Panc1 (cell line): ENCODE measurements around the gene ATP2A3. TPM values are rescaled to one million over a fixed set of nuclear protein-coding genes. Genes with fewer than 3 reads are reported as not detected.
A peak's percentile ranks its signal among the peaks of the same experiment; 100 is the strongest.

Source experiments
- ATAC-seq: fragments of 200-7000 bp; cut with Tn5 transposase; 2 replicates; pipeline ENCODE4 v1.9.1; 2020; ENCODE audit warnings: mild to moderate bottlenecking, moderate library complexity
- BruUV-seq: library from RNA; stranded (reverse); fragments of 400-500 nt; replicated peaks from 2 replicates; lab custom pipeline; 2021; lab: Mats Ljungman, UMichigan
- CTCF ChIA-PET: fragments of 300-600 bp; sonication (Branson Sonifier 250); formaldehyde crosslinking; loops from one replicate; lab custom pipeline; 2022; ENCODE audit warnings: antibody characterized with exemption; lab: Charles Lee
- POLR2A ChIA-PET: fragments of 300-600 bp; sonication (Branson Sonifier 250); formaldehyde crosslinking; loops from one replicate; lab custom pipeline; 2022; ENCODE audit warnings: antibody characterized with exemption; lab: Charles Lee
- DNase-seq: peaks from one replicate; pipeline ENCODE4 v3.0.0-alpha.2; 2010; ENCODE audit warnings: low read depth, low spot score
- H3K27ac ChIP-seq: 2 replicates; pipeline ENCODE4 v1.5.1; 2011; ENCODE audit warnings: mild to moderate bottlenecking, low read length, inconsistent platforms
- H3K27me3 ChIP-seq: fragments of 200-500 bp; sonication (Bioruptor generic); 2 replicates; pipeline ENCODE4 v1.6.0; 2014; ENCODE audit warnings: low read length, inconsistent platforms; ENCODE audit not compliant: control insufficient read depth, insufficient read depth
- H3K36me3 ChIP-seq: fragments of 200-500 bp; sonication (Bioruptor generic); 2 replicates; pipeline ENCODE4 v1.5.1; 2014; ENCODE audit warnings: inconsistent platforms, mild to moderate bottlenecking, low read length, moderate library complexity; ENCODE audit not compliant: control insufficient read depth, insufficient read depth
- H3K4me1 ChIP-seq: 2 replicates; pipeline ENCODE4 v1.5.1; 2011; ENCODE audit warnings: inconsistent platforms, mild to moderate bottlenecking, low read length, moderate library complexity; ENCODE audit not compliant: control insufficient read depth, insufficient read depth
- H3K4me3 ChIP-seq, 2 experiments: 2 replicates each; pipeline ENCODE4 v1.5.1; 2011 to 2012; ENCODE audit warnings: low read depth in 2 of 2, low read length in 2 of 2, mild to moderate bottlenecking in 2 of 2, inconsistent platforms in 1 of 2, moderate library complexity in 1 of 2
- H3K9me3 ChIP-seq: fragments of 200-500 bp; sonication (Bioruptor generic); 2 replicates; pipeline ENCODE4 v1.5.1; 2014; ENCODE audit warnings: low read depth, mild to moderate bottlenecking, inconsistent platforms, low read length, moderate library complexity; ENCODE audit not compliant: control insufficient read depth, insufficient read depth
- POLR2AphosphoS5 ChIP-seq: IDR thresholded peaks from 2 replicates; pipeline ENCODE4 v1.6.1; 2012; ENCODE audit warnings: mild to moderate bottlenecking, low read depth, low read length, moderate library complexity
- SIN3A ChIP-seq: IDR thresholded peaks from 2 replicates; pipeline ENCODE4 v1.6.1; 2012; ENCODE audit warnings: low read depth, mild to moderate bottlenecking, low read length, moderate library complexity, borderline replicate concordance; ENCODE audit not compliant: insufficient read depth
- TCF7L2 ChIP-seq: IDR thresholded peaks from 2 replicates; pipeline ENCODE4 v1.6.1; 2011; ENCODE audit warnings: mild to moderate bottlenecking, low read depth, low read length, inconsistent platforms
- in situ Hi-C: cut with HindIII; loops from 2 replicates; pipeline ENCODE4 v1.10.0; 2016; ENCODE audit warnings: low sequenced_read_pairs, low pct_unique_long_range_greater_than_20kb
- intact Hi-C: fragments of 100-400 bp; cut with micrococcal nuclease; formaldehyde crosslinking; loops from one replicate; pipeline ENCODE4 v1.10.0; 2022; ENCODE audit not compliant: unreplicated experiment
- total RNA-seq: library from RNA; stranded (reverse); gene quantifications from one replicate; pipeline ENCODE4 v1.2.1, GENCODE V29; 2021; ENCODE audit not compliant: unreplicated experiment
- TF ChIP-seq, protein P1 (sequence below), 2 experiments: IDR thresholded peaks; 2 replicates each; pipeline ENCODE4 v1.6.1; 2011 to 2012; ENCODE audit warnings: low read depth in 2 of 2, control low read depth in 1 of 2, low read length in 1 of 2, mild to moderate bottlenecking in 1 of 2, moderate library complexity in 1 of 2; ENCODE audit not compliant: insufficient read depth in 1 of 2
- TF ChIP-seq, protein P2 (sequence below): fragments of 450-650 bp; IDR thresholded peaks from 2 replicates; pipeline ENCODE4 v1.5.1; 2017; ENCODE audit warnings: mild to moderate bottlenecking

The ATP2A3 gene
- total RNA-seq, 1 experiment from 2014 or later: 29.7 TPM

- no peaks in the 10 kb centered on the region; the same call in 1 of the 2 replicates for H3K36me3 ChIP-seq
- CTCF ChIA-PET: no interaction called here
- H3K27me3 ChIP-seq: no peaks in the 10 kb centered on the region
- TF ChIP-seq POLR2AphosphoS5: no peak
- TF ChIP-seq SIN3A: no peak
- TF ChIP-seq, protein P1, sequence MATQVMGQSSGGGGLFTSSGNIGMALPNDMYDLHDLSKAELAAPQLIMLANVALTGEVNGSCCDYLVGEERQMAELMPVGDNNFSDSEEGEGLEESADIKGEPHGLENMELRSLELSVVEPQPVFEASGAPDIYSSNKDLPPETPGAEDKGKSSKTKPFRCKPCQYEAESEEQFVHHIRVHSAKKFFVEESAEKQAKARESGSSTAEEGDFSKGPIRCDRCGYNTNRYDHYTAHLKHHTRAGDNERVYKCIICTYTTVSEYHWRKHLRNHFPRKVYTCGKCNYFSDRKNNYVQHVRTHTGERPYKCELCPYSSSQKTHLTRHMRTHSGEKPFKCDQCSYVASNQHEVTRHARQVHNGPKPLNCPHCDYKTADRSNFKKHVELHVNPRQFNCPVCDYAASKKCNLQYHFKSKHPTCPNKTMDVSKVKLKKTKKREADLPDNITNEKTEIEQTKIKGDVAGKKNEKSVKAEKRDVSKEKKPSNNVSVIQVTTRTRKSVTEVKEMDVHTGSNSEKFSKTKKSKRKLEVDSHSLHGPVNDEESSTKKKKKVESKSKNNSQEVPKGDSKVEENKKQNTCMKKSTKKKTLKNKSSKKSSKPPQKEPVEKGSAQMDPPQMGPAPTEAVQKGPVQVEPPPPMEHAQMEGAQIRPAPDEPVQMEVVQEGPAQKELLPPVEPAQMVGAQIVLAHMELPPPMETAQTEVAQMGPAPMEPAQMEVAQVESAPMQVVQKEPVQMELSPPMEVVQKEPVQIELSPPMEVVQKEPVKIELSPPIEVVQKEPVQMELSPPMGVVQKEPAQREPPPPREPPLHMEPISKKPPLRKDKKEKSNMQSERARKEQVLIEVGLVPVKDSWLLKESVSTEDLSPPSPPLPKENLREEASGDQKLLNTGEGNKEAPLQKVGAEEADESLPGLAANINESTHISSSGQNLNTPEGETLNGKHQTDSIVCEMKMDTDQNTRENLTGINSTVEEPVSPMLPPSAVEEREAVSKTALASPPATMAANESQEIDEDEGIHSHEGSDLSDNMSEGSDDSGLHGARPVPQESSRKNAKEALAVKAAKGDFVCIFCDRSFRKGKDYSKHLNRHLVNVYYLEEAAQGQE (IDR thresholded peaks at IDR 0.05; ENCODE audit: insufficient read depth in 1 of 2, low read depth in 2 of 2, low read length in 1 of 2): no peak
- TF ChIP-seq, protein P2, sequence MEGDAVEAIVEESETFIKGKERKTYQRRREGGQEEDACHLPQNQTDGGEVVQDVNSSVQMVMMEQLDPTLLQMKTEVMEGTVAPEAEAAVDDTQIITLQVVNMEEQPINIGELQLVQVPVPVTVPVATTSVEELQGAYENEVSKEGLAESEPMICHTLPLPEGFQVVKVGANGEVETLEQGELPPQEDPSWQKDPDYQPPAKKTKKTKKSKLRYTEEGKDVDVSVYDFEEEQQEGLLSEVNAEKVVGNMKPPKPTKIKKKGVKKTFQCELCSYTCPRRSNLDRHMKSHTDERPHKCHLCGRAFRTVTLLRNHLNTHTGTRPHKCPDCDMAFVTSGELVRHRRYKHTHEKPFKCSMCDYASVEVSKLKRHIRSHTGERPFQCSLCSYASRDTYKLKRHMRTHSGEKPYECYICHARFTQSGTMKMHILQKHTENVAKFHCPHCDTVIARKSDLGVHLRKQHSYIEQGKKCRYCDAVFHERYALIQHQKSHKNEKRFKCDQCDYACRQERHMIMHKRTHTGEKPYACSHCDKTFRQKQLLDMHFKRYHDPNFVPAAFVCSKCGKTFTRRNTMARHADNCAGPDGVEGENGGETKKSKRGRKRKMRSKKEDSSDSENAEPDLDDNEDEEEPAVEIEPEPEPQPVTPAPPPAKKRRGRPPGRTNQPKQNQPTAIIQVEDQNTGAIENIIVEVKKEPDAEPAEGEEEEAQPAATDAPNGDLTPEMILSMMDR: no peak
- no peak for TF ChIP-seq TCF7L2
- no peak for ATAC-seq
- no TSS peak for BruUV-seq
- H3K4me1 ChIP-seq: peaks cover 56% of the 10 kb centered on the region
- no peaks in the 10 kb centered on the region for H3K9me3 ChIP-seq
- peak overlapping the region; percentile 77; the same call in 1 of the 2 replicates for H3K27ac ChIP-seq
- DNase-seq: no peak
- POLR2A ChIA-PET: no interaction called here
- peak overlapping the region in 1 of 2 experiments; percentile 11; a peak in 1 of 4 replicates for H3K4me3 ChIP-seq
- intact Hi-C loops: no loop called here
- in situ Hi-C loops: no loop called here
These were observed 73.4 kb downstream of the ATP2A3 start for GRCh38 chr17:3890878-3891219.

DNA sequence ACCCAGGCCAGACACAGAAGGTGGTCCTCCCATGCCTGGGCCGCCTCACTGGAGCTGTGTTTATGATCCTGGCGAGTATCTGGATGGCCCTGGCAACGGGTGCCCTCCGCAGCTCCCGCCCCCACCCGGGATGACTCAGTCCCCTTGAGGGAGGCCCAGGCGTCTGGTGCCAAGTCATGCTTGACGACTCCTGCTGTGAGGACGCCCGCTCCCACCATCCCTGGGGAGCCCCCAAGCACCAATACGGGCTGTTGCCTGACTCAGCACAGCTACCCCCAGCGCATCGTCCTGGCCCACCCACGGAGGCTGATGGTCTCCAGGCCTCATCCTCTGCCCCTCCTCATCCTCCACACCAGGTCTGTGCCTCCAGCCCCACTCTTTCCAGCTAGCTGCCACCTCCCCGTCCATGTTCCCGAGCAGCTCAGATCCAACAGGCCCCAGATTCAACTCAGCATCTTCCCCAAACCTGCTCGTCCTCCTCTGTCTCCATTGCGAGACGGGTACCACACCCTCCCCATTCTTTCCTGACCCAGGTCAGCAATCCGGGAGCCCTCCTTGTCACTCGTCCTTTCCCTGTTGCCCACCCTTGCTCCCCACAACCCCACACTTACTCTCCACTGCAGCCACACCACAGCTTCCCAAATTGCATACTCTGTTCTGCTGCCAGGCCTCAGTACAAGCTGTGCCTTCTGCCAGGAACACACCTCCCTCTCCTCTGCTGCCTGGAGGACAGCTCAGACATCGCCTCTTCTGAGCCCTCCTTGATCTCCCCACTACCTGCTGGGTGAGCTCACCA, 74.0 kb downstream of the ATP2A3 start:
- intact Hi-C loops: no loop called here
- no TSS peak for BruUV-seq
- Histone ChIP-seq H3K27ac (peak overlapping the region; percentile 77), H3K4me3 (peak overlapping the region in 1 of 2 experiments; percentile 13; a peak in 2 of 4 replicates), H3K36me3 (no peaks in the 10 kb centered on the region; the same call in 1 of the 2 replicates), H3K27me3 (no peaks in the 10 kb centered on the region), H3K4me1 (peaks cover 58% of the 10 kb centered on the region), H3K9me3 (no peaks in the 10 kb centered on the region)
- ATAC-seq: peak; percentile 43
- ChIA-PET CTCF (no interaction called here), POLR2A (no interaction called here)
- in situ Hi-C loops: no loop called here
- TF ChIP-seq, protein P1 (IDR thresholded peaks at IDR 0.05; ENCODE audit: insufficient read depth in 1 of 2, low read depth in 2 of 2, low read length in 1 of 2): no peak
- no peak for TF ChIP-seq TCF7L2
- DNase-seq: no peak
